HepG2 (cell line): ENCODE measurements around the gene SSTR5. TPM values are rescaled to one million over a fixed set of nuclear protein-coding genes. Genes with fewer than 3 reads are reported as not detected.
"Not testable (repeated sequence)": the region's sequence is repeated elsewhere in the genome, so short reads cannot be mapped to it uniquely, and the experiment has no call there.

Experiments
- ATAC-seq: fragments of 200-7000 bp; cut with Tn5 transposase; 3 replicates; pipeline ENCODE4 v1.9.1; 2020; ENCODE audit warnings: mild to moderate bottlenecking, moderate library complexity
- BruUV-seq: library from RNA; stranded (reverse); fragments of 400-500 nt; replicated peaks from 2 replicates; lab custom pipeline; 2021; lab: Mats Ljungman, UMichigan
- CTCF ChIA-PET: fragments of 300-600 bp; formaldehyde crosslinking; extraction: SDS; loops from one replicate; lab custom pipeline; 2021; ENCODE audit warnings: low total read pairs, inconsistent platforms, low intra/inter-chr PET ratio; lab: Yijun Ruan, JAX
- POLR2A ChIA-PET: fragments of 350-600 bp; sonication (Branson Sonifier 250); formaldehyde crosslinking; loops from one replicate; lab custom pipeline; 2020; ENCODE audit warnings: antibody characterized with exemption, inconsistent platforms; lab: Yijun Ruan, JAX
- DNase-seq: peaks from one replicate; pipeline ENCODE4 v3.0.0-alpha.2; 2015; ENCODE audit warnings: low spot score
- FAIRE-seq: peaks from 3 replicates; lab custom pipeline; 2011; peaks lifted over from hg19 to GRCh38; lab: Jason Lieb, UNC
- H2AFZ ChIP-seq: one replicate; pipeline ENCODE4 v1.6.1; 2011; ENCODE audit warnings: low read length, inconsistent platforms
- H3K27ac ChIP-seq: fragments of 300-600 bp; 3 replicates; pipeline ENCODE4 v1.8.0; 2011; ENCODE audit warnings: mixed run types, mild to moderate bottlenecking, mixed read lengths, low read length, inconsistent platforms; ENCODE audit not compliant: insufficient read depth; ENCODE audit errors: extremely low read length
- H3K27me3 ChIP-seq, 2 experiments: fragments of 200-600 bp in 1 of 2; 2 replicates in 1 of 2; 3 replicates in 1 of 2; pipeline versions ENCODE4 v1.6.0 to v1.8.0; 2011; ENCODE audit warnings: low read length in 2 of 2, mild to moderate bottlenecking in 2 of 2, moderate library complexity in 2 of 2, inconsistent platforms in 1 of 2; ENCODE audit not compliant: insufficient read depth in 2 of 2, control insufficient read depth in 1 of 2
- H3K36me3 ChIP-seq, 2 experiments: fragments of 200-600 bp in 1 of 2; replicated peaks in 1 of 2; 2 replicates in 1 of 2; 3 replicates in 1 of 2; pipeline versions ENCODE4 v1.5.1 to v1.8.0; 2011; ENCODE audit warnings: low read length in 2 of 2, inconsistent platforms in 1 of 2; ENCODE audit not compliant: insufficient read depth in 2 of 2, control insufficient read depth in 1 of 2
- H3K4me1 ChIP-seq: 2 replicates; pipeline ENCODE4 v1.5.1; 2012; ENCODE audit warnings: low read length, inconsistent platforms; ENCODE audit not compliant: insufficient read depth
- H3K4me2 ChIP-seq: 2 replicates; pipeline ENCODE4 v1.6.0; 2011; ENCODE audit warnings: low read depth, low read length, inconsistent platforms
- H3K4me3 ChIP-seq, 3 experiments: fragments of 200-600 bp in 1 of 3; sonication (generic), shearing (Covaris generic) in 1 of 3; replicated peaks in 1 of 3; 2 replicates each; pipeline ENCODE4 v1.5.1; 2011 to 2016; ENCODE audit warnings: low read length in 3 of 3, inconsistent platforms in 2 of 3, low read depth in 2 of 3, mild to moderate bottlenecking in 2 of 3, control low read depth in 1 of 3, mixed read lengths in 1 of 3; ENCODE audit not compliant: insufficient read depth in 1 of 3
- H3K79me2 ChIP-seq: one replicate; pipeline ENCODE4 v1.6.1; 2011; ENCODE audit warnings: low read length, inconsistent platforms; ENCODE audit not compliant: insufficient read depth
- H3K9ac ChIP-seq: 2 replicates; pipeline ENCODE4 v1.6.0; 2011; ENCODE audit warnings: mild to moderate bottlenecking, low read depth, low read length, inconsistent platforms; ENCODE audit not compliant: insufficient read depth
- H3K9me3 ChIP-seq: 2 replicates; pipeline ENCODE4 v1.5.1; 2012; ENCODE audit warnings: mild to moderate bottlenecking, low read length
- H4K20me1 ChIP-seq: 2 replicates; pipeline ENCODE4 v1.6.0; 2011; ENCODE audit warnings: inconsistent platforms, mild to moderate bottlenecking, low read length, moderate library complexity; ENCODE audit not compliant: insufficient read depth
- AGO1 ChIP-seq: fragments of 200-400 bp; formaldehyde crosslinking; IDR thresholded peaks from 2 replicates; pipeline ENCODE4 v1.6.1; 2017; ENCODE audit warnings: mild to moderate bottlenecking, low read depth, low read length, moderate library complexity; ENCODE audit not compliant: poor library complexity, severe bottlenecking
- HNRNPL ChIP-seq: fragments of 200-400 bp; formaldehyde crosslinking; IDR thresholded peaks from 2 replicates; pipeline ENCODE4 v1.6.1; 2017; ENCODE audit warnings: mild to moderate bottlenecking, low read depth, low read length
- PCBP1 ChIP-seq: fragments of 200-400 bp; formaldehyde crosslinking; IDR thresholded peaks from 2 replicates; pipeline ENCODE4 v1.6.1; 2017; ENCODE audit warnings: mild to moderate bottlenecking, low read depth, low read length, borderline replicate concordance
- ZKSCAN5 ChIP-seq: sonication (generic); formaldehyde crosslinking; IDR thresholded peaks from 2 replicates; pipeline ENCODE4 v1.5.1; 2020; ENCODE audit warnings: mild to moderate bottlenecking, missing genetic modification reagents
- ZMYM2 ChIP-seq: sonication (generic); formaldehyde crosslinking; IDR thresholded peaks from 2 replicates; pipeline ENCODE4 v1.8.0; 2022; ENCODE audit warnings: mild to moderate bottlenecking, missing genetic modification reagents
- ZNF547 ChIP-seq: sonication (generic); formaldehyde crosslinking; IDR thresholded peaks from 2 replicates; pipeline ENCODE4 v1.5.1; 2020; ENCODE audit warnings: mild to moderate bottlenecking, missing genetic modification reagents
- WGBS: methylation state at CpG from one replicate; pipeline ENCODE4 v1.1.6; 2017; ENCODE audit warnings: low lambda C conversion rate; 5-methylcytosine and 5-hydroxymethylcytosine counted together
- in situ Hi-C: cut with HindIII; loops from 2 replicates; pipeline ENCODE4 v1.10.0; 2017; ENCODE audit warnings: low pct_unique_long_range_greater_than_20kb; ENCODE audit not compliant: extremely low pct_ligation_motif_present
- intact Hi-C: fragments of 100-400 bp; cut with micrococcal nuclease; formaldehyde crosslinking; loops from one replicate; pipeline ENCODE4 v1.10.0; 2022; ENCODE audit not compliant: unreplicated experiment
- polyA plus RNA-seq, 8 experiments: library from polyadenylated mRNA; depleted of rRNA in 3 of 8; stranded (reverse) in 7 of 8; unstranded in 1 of 8; fragments of >200 nt; fragmentation: Illumina TruSeq in 4 of 8; extraction: Trizol in 4 of 8; gene quantifications; 2 replicates each; pipeline versions ENCODE4 v1.2.1 to v1.2.3, GENCODE V29; 2011 to 2016; ENCODE audit warnings: low read depth in 4 of 8, missing spikeins in 1 of 8, mixed read lengths in 1 of 8; ENCODE audit not compliant: insufficient read depth in 1 of 8
- total RNA-seq, 5 experiments: library from RNA; depleted of rRNA; stranded (reverse); fragments of >200 nt; fragmentation: Illumina TruSeq; extraction: Trizol; gene quantifications; 2 replicates each; pipeline ENCODE4 v1.2.3, GENCODE V29; 2016; ENCODE audit warnings: low read depth in 1 of 5
- TF ChIP-seq, protein P1 (sequence below): sonication (generic); formaldehyde crosslinking; IDR thresholded peaks from 2 replicates; pipeline ENCODE4 v1.4.0; 2020; ENCODE audit warnings: missing genetic modification reagents

The SSTR5 gene
- total and polyA plus RNA-seq, 2 of the 13 experiments (the other 11 are each of a cell fraction or from before 2014, with no cell fraction given): 0.20 to 0.49 TPM

DNA sequence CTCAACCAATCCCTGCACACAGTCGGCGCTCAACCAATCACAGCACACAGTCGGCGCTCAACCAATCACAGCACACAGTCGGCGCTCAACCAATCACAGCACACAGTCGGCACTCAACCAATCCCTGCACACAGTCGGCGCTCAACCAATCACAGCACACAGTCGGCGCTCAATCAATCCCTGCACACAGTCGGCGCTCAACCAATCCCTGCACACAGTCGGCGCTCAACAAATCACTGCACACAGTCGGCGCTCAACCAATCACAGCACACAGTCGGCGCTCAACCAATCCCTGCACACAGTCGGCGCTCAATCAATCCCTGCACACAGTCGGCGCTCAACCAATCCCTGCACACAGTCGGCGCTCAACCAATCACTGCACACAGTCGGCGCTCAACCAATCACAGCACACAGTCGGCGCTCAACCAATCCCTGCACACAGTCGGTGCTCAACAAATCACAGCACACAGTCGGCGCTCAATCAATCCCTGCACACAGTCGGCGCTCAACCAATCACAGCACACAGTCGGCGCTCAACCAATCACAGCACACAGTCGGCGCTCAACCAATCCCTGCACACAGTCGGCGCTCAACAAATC is 20.2 kb downstream of the SSTR5 start:
- in situ Hi-C loops, H3K4me3 ChIP-seq, H3K36me3 ChIP-seq, ATAC-seq, H3K4me2 ChIP-seq, H3K79me2 ChIP-seq, H3K9ac ChIP-seq, H3K9me3 ChIP-seq, CTCF ChIA-PET, BruUV-seq, H3K27ac ChIP-seq, H2AFZ ChIP-seq: not testable (repeated sequence)
- Histone ChIP-seq H3K27me3 (peaks cover 10 to 42% of the 10 kb centered on the region in 2 experiments), H3K4me1 (peaks cover 33% of the 10 kb centered on the region)
- WGBS: 92% methylated on average over 36 of the region's 40 CpGs
- POLR2A ChIA-PET: interaction anchor here (1.3 kb wide), 3 partner anchors 11 to 19 kb away, joined by 4 to 7 read pairs (median 4); no protein-coding TSS in a partner anchor
- 0 out of 2 replicates have a peak, but pooled peaks have one; percentile 1 for TF ChIP-seq ZMYM2 (CRISPR knock-in tag)
- peak; percentile 13 for TF ChIP-seq AGO1
- 0 out of 2 replicates have a peak, but pooled peaks have one; percentile 10 for TF ChIP-seq HNRNPL
- TF ChIP-seq PCBP1: 0 out of 2 replicates have a peak, but pooled peaks have one; percentile 13
- TF ChIP-seq, all 625 proteins: peak for 4; not testable (repeated sequence) for 621
- H4K20me1 ChIP-seq, intact Hi-C loops, DNase-seq, FAIRE-seq: not testable (repeated sequence)

DNA sequence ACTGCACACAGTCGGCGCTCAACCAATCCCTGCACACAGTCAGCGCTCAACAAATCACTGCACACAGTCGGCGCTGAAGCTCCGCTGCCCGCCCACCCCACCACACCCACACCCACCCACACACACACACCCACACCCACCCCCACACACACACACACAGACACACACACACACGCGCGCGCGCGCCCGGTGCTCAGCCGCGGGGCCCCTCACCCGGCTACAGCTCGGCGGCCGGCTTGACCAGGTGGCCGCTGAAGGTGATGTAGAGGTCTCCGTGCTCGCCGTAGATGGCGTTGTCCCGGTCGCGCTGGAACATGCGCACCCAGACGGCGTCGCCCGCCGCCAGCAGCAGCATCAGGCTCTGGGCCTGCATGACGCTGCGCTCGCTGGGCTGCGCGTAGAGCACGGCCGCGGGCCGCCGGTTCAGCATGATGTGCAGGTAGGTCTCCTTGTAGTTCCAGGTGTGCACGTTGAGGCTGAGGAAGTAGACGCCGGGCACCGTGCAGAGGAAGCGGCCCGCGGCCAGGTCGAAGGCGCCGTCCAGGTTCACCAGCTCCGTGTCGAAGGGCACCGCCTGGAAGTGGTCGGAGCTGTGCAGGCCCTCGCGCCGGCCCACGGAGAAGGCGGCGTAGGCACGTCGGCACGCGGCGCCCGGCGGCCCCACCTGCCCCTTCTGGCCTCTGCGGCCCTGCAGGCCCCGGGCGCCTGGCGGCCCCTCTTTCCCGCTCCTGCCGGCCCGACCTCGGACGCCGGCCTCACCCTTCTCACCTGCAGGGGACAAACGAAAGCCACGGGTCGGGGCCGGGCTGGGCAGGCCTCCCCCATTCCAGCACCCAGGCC is 21.0 kb downstream of the SSTR5 start:
- H3K27ac ChIP-seq: no peak overlapping the region
- peaks cover 10 to 43% of the 10 kb centered on the region in 2 experiments for H3K27me3 ChIP-seq
- H3K4me2 ChIP-seq: peak overlapping the region; percentile 0; the same call in 1 of the 2 replicates
- BruUV-seq: no TSS peak
- H3K79me2 ChIP-seq: no peaks in the 10 kb centered on the region
- peak overlapping the region in 1 of 3 experiments; percentile 36; a peak in 1 of 6 replicates for H3K4me3 ChIP-seq
- H3K9ac ChIP-seq: no peak overlapping the region
- H3K9me3 ChIP-seq: no peaks in the 10 kb centered on the region
- peaks cover 26% of the 10 kb centered on the region for H3K4me1 ChIP-seq
- peak; percentile 43 for DNase-seq
- WGBS: 34% methylated on average over 19 of the region's 85 CpGs
- POLR2A ChIA-PET: interaction anchor here (0.6 to 1.3 kb wide), 4 partner anchors 12 to 27 kb away, joined by 4 to 7 read pairs (median 4); no protein-coding TSS in a partner anchor
- H3K36me3 ChIP-seq: no peaks in the 10 kb centered on the region
- H2AFZ ChIP-seq: no peak overlapping the region
- intact Hi-C loops (no loop called here), in situ Hi-C loops (no loop called here)
- FAIRE-seq: no peak
- CTCF ChIA-PET: no interaction called here
- H4K20me1 ChIP-seq: no peaks in the 10 kb centered on the region
- peak; percentile 9 for ATAC-seq
- no peak for TF ChIP-seq ZKSCAN5 (CRISPR knock-in tag)
- TF ChIP-seq, protein P1, sequence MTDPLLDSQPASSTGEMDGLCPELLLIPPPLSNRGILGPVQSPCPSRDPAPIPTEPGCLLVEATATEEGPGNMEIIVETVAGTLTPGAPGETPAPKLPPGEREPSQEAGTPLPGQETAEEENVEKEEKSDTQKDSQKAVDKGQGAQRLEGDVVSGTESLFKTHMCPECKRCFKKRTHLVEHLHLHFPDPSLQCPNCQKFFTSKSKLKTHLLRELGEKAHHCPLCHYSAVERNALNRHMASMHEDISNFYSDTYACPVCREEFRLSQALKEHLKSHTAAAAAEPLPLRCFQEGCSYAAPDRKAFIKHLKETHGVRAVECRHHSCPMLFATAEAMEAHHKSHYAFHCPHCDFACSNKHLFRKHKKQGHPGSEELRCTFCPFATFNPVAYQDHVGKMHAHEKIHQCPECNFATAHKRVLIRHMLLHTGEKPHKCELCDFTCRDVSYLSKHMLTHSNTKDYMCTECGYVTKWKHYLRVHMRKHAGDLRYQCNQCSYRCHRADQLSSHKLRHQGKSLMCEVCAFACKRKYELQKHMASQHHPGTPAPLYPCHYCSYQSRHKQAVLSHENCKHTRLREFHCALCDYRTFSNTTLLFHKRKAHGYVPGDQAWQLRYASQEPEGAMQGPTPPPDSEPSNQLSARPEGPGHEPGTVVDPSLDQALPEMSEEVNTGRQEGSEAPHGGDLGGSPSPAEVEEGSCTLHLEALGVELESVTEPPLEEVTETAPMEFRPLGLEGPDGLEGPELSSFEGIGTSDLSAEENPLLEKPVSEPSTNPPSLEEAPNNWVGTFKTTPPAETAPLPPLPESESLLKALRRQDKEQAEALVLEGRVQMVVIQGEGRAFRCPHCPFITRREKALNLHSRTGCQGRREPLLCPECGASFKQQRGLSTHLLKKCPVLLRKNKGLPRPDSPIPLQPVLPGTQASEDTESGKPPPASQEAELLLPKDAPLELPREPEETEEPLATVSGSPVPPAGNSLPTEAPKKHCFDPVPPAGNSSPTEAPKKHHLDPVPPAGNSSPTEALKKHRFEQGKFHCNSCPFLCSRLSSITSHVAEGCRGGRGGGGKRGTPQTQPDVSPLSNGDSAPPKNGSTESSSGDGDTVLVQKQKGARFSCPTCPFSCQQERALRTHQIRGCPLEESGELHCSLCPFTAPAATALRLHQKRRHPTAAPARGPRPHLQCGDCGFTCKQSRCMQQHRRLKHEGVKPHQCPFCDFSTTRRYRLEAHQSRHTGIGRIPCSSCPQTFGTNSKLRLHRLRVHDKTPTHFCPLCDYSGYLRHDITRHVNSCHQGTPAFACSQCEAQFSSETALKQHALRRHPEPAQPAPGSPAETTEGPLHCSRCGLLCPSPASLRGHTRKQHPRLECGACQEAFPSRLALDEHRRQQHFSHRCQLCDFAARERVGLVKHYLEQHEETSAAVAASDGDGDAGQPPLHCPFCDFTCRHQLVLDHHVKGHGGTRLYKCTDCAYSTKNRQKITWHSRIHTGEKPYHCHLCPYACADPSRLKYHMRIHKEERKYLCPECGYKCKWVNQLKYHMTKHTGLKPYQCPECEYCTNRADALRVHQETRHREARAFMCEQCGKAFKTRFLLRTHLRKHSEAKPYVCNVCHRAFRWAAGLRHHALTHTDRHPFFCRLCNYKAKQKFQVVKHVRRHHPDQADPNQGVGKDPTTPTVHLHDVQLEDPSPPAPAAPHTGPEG (CRISPR knock-in tag): peak; percentile 78; the same call in 1 of the 2 replicates
- TF ChIP-seq ZNF547: peak; percentile 24; the same call in 1 of the 2 replicates
